Measurements from ENCODE around the gene FERMT1. TPM values are rescaled to one million over a fixed set of nuclear protein-coding genes. Genes with fewer than 3 reads are reported as not detected.

FERMT1 gene, protein sequence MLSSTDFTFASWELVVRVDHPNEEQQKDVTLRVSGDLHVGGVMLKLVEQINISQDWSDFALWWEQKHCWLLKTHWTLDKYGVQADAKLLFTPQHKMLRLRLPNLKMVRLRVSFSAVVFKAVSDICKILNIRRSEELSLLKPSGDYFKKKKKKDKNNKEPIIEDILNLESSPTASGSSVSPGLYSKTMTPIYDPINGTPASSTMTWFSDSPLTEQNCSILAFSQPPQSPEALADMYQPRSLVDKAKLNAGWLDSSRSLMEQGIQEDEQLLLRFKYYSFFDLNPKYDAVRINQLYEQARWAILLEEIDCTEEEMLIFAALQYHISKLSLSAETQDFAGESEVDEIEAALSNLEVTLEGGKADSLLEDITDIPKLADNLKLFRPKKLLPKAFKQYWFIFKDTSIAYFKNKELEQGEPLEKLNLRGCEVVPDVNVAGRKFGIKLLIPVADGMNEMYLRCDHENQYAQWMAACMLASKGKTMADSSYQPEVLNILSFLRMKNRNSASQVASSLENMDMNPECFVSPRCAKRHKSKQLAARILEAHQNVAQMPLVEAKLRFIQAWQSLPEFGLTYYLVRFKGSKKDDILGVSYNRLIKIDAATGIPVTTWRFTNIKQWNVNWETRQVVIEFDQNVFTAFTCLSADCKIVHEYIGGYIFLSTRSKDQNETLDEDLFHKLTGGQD
- 1 to 10 TPM; 3.6 to 5.6 (median 5.2) TPM for polyA plus RNA-seq (ENCODE audit: insufficient read length in 3 of 3)
- long read RNA-seq, donor 1 = 0 reads
- long read RNA-seq, donor 2 = 0 reads
- long read RNA-seq, donor 3 = 0 reads
- long read RNA-seq, donor 4 = 0 reads
- long read RNA-seq, donor 5 = 0 reads
- long read RNA-seq, donor 6 = 0 reads
- long read RNA-seq, donor 7 = 0 reads
- long read RNA-seq, donor 8, full-length matches to known transcripts = 2 of 2 reads
- long read RNA-seq, donor 8, partial matches to known transcripts = 0 of 2 reads
- long read RNA-seq, donor 8, other reads (novel, unspliced or antisense) = 0 of 2 reads
- long read RNA-seq, donor 9 = 0 reads
- long read RNA-seq, donor 10 = 0 reads
- long read RNA-seq, donor 11 = 0 reads
- long read RNA-seq, donor 12 = 0 reads
- long read RNA-seq, donor 13 = 0 reads
- long read RNA-seq, donor 14 = 0 reads
- long read RNA-seq, donor 15 = 0 reads
- long read RNA-seq, donor 16 = 0 reads

- peak in 6 of 11 donors; percentile 24 to 40 (median 30) for DNase-seq (ENCODE audit: extremely low read depth in 1 of 11, low read depth in 9 of 11, low spot score in 4 of 11)
These were observed at the start of gene FERMT1 for GRCh38 chr20:6122873-6123648. Gene FERMT1 (minus strand): TSS chr20:6123030. CDS start chr20:6119554, 3,476 bp downstream.

GRCh38 chr20:6169251-6169650, 46.4 kb upstream of the FERMT1 start:
- DNase-seq (ENCODE audit: extremely low read depth in 1 of 11, low read depth in 9 of 11, low spot score in 4 of 11) = no peak

DNA sequence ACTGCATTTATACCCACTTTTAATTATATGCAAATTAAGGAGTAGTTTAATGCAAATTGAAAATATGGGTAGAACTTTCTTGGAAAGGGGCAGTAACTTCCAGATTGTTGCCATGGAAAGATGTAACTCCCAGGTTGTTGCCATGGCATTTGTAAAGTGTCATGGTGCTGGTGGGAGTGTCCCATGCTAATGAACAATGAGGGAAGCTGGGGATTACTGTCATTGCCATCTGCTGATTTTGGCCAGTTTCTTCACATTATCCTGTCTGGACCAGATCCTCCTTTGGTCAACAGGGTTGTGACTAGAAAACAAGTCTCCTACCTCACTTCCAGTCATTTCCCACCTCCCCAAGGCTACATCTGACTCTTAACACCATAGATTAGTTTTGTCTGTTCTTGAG, 45.4 kb upstream of the FERMT1 start:
- DNase-seq (ENCODE audit: extremely low read depth in 1 of 11, low read depth in 9 of 11, low spot score in 4 of 11) = no peak

DNA sequence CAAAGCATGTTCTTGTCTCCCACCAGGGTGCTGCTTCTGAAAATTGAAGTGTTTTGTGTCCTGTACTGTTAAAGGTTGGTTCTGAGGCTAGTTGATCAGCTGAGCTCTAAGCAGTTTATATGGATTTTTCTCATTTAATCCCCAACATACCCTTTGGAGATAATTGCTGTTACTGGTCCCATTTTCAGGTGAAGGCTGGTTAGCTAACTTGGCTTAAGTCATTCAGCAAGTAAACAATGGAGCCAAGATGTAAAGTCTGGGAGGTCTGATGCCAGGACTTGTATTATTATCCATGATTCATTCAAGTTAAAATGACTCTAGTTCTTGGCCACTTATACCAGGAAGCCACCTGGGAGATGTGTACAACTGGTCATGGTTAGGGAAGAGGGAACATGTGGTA, 42.5 kb upstream of the FERMT1 start:
- no peak for DNase-seq (ENCODE audit: extremely low read depth in 1 of 11, low read depth in 9 of 11, low spot score in 4 of 11)

- DNase-seq (ENCODE audit: extremely low read depth in 1 of 11, low read depth in 9 of 11, low spot score in 4 of 11) = peak in 7 of 11 donors; percentile 20 to 52 (median 43)
These were observed 41.9 kb upstream of the FERMT1 start for GRCh38 chr20:6164421-6165341.

DNA sequence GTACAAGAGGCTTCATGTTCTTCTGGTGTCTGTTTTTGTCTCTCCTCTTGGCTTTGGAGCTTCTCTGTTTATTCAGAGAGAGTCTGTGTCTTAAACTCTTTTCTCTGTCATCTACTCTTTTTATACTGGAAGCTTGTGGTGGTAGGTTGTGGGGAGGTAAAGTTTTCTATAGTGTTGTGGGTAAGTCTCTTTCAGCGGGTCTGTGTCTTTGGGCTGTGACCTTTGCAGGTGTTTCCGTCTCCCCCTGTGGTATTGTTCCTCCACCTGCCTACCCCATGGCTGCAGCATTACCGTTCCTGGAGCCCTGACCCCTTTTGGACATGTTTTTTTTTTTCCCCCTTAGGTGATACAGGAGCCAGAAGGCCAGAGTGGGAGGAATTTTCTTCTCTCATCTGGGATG, 37.9 kb upstream of the FERMT1 start:
- no peak for DNase-seq (ENCODE audit: extremely low read depth in 1 of 11, low read depth in 9 of 11, low spot score in 4 of 11)

GRCh38 chr20:6157345-6157744, 34.5 kb upstream of the FERMT1 start:
- DNase-seq (ENCODE audit: extremely low read depth in 1 of 11, low read depth in 9 of 11, low spot score in 4 of 11) = no peak

DNA sequence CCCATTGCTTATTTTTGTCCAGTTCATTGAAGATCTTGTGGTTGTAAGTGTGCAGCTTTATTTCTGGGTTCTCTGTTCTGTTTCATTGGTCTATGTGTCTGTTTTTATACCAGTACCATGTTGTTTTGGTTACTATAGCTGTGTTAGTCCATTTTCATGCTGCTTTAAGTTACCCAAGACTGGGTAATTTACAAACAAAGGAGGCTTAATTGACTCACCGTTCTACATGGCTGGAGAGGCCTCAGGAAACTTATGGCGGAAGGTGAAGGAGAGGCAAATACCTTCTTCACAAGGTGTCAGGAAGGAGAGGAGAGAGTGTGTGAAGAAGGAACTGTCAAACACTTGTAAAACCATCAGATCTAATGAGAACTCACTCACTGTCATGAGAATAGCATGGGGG, 29.9 kb upstream of the FERMT1 start:
- no peak for DNase-seq (ENCODE audit: extremely low read depth in 1 of 11, low read depth in 9 of 11, low spot score in 4 of 11)

DNA sequence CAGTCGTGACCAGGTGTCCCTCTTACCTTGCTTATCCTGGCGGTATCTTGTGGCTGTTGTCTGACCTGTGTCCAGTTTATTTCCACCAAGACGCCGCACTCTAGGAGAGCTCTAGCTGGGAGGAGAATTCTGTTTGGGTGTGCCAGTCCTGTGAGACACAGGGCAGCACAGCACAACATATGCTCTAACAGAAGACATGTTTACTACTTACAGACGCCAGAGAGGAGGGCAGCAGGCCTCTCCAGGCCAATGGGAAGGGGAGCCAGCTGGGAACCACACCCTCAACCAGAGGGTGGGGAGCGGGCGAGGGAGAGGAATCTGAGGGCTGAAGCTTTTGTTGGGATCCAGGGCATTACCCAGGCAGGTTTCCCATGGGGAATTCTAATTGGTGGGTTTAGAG, 25.2 kb upstream of the FERMT1 start:
- DNase-seq (ENCODE audit: extremely low read depth in 1 of 11, low read depth in 9 of 11, low spot score in 4 of 11) = no peak

DNA sequence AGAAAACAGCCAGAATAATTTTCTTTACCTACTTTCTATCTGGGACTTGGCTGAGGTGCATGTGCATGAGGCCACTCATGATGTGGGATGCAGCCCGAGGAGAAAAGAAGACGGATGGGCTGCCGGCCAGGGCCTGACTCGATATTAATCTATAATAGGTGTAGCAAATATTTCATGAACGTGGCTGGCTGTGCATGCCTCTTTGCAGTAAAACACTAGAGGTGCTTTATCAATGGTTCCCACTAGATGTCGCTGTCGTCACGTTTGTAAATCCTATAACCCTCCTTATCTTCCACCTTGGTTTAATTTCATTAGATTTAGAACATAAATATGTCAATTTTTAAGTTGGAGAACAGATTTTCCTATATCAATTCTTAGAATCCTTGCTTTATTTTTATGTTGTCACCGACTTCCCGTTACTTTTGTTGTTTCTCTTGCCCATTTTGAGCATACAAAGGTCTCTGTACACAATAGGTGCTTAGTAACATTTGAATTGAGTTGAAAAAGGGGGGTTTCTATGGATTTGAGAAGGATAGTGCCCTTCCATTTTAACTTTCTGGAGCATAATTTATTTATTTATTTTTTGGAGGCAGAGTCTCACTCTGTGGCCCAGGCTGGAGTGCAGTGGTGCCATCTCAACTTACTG, 19.6 kb upstream of the FERMT1 start:
- peak in 4 of 11 donors; percentile 40 to 57 (median 48) for DNase-seq (ENCODE audit: extremely low read depth in 1 of 11, low read depth in 9 of 11, low spot score in 4 of 11)

GRCh38 chr20:6140947-6141346, 18.1 kb upstream of the FERMT1 start:
- DNase-seq (ENCODE audit: extremely low read depth in 1 of 11, low read depth in 9 of 11, low spot score in 4 of 11) = no peak

DNA sequence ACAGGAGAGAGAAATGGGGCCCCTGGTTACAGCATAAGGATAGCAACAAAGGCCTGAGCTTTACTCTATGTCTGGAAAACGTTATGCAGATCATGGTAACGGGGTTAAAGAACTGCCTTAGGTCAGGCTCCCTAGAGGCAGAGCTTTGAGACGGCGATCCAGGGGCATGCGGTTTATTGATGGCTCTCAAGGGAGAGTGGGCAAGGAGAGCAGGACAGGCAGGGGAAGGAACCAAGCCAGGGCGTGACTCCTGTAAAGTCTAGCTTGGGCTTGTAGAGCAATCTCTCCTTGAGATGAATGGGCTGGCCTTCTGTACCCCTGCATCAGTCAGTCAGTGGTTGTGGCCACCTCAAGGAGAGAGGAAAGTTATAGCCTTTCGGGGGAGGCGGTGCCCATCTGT, 12.5 kb upstream of the FERMT1 start:
- DNase-seq (ENCODE audit: extremely low read depth in 1 of 11, low read depth in 9 of 11, low spot score in 4 of 11) = no peak

DNA sequence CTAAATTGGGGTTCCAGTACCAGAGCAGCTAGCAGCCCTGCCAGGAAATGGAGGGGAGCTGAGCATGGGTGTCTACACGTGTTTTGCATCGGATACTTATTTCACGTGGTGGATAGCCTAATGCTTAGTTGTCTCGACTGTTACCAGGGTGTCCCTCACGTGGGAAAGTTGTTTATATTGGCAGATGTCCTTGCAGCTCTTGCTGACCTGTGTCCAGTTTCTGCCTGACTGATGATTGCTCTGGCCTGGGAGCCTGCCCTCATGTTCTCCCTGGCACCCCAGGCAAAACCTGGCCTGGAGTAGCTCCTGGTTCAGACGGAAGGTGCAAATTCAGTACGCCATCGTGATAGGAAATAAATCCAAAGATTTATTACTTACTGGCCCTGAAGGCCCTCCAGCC, 11.8 kb upstream of the FERMT1 start:
- no peak for DNase-seq (ENCODE audit: extremely low read depth in 1 of 11, low read depth in 9 of 11, low spot score in 4 of 11)

DNA sequence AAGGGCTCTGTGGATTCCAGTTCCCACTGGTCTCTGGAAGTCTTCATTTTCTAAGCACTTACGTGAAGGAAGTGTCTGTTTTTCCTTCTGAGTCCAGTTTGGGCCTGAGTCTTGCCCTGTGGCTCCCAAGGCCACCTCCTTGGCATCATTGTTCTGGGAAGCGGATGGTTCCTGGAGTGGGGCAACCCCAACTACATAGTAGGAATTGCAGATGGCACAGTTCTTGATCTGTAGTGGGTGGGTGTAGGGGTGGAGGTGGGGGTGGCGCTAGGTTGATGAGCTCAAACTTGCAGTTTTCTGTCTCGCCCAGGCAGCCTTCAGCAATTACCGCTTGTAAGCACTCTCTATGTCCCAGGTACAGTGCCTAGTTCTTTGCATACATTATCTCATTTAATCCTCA, 7.2 kb upstream of the FERMT1 start:
- no peak for DNase-seq (ENCODE audit: extremely low read depth in 1 of 11, low read depth in 9 of 11, low spot score in 4 of 11)

DNA sequence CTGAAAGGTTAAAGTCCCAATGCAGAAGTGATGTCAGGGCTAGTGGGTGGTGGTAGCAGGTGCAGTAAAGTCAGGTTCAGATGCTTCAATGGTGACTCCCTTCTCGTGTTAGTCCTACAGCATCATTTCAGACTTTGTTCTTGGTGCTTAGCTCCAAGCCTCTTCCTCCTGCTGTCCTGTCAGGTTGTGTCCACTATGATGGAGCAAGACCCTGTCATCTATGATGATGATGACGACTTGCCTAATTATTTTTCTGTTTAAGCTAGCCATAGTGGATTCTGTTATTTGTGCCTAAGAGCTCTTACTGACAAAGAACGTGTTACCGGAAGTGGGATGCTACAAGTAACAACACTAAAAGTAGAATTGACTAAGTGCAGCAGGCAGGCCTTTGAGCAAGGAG, 5.0 kb upstream of the FERMT1 start:
- DNase-seq (ENCODE audit: extremely low read depth in 1 of 11, low read depth in 9 of 11, low spot score in 4 of 11) = no peak

DNA sequence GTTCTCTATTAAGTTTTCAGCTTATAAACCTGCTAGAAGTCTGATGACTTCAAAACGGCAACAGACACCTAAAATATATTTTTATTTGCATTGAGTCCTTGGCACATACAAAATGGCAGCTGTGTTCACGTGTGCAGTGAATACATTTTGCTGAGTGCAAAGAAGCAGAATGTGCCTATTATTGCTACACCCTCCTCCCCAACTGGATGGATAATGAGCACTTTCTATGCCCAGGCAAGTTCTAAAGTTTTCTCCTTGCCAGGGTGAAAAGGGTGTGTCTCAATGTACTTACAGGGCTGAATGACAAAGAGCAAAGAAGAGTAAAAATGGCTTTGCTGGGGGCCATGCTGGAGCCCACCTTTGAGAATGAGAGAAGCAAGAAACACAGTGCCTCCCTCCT, 4.0 kb upstream of the FERMT1 start:
- no peak for DNase-seq (ENCODE audit: extremely low read depth in 1 of 11, low read depth in 9 of 11, low spot score in 4 of 11)

GRCh38 chr20:6123649-6124014, 802 bp upstream of the FERMT1 start:
- no peak for DNase-seq (ENCODE audit: extremely low read depth in 1 of 11, low read depth in 9 of 11, low spot score in 4 of 11)
